A549 (cell line): ENCODE data around the gene SDSL.

Source experiments
- POLR2A ChIP-seq: IDR thresholded peaks from 2 replicates; pipeline ENCODE4 v1.6.1; 2012; ENCODE audit warnings: mild to moderate bottlenecking, low read length
- RAD21 ChIP-seq, 2 experiments: fragments of >200 bp in 1 of 2; sonication (Bioruptor Twin) in 1 of 2; formaldehyde crosslinking in 1 of 2; IDR thresholded peaks in 1 of 2; conservative IDR thresholded peaks in 1 of 2; 2 replicates in 1 of 2; 3 replicates in 1 of 2; pipeline ENCODE4 v1.6.1; 2012 to 2018; ENCODE audit warnings: inconsistent platforms in 1 of 2
- ZFP36 ChIP-seq: fragments of 450-650 bp; IDR thresholded peaks from 2 replicates; pipeline ENCODE4 v1.6.1; 2014; ENCODE audit warnings: borderline replicate concordance; ENCODE audit not compliant: partially characterized antibody
- TF ChIP-seq, protein P1 (sequence below): fragments of >200 bp; sonication (Bioruptor Twin); formaldehyde crosslinking; IDR thresholded peaks from 3 replicates; pipeline ENCODE4 v1.5.1; 2016

- TF ChIP-seq POLR2A (no peak), ZFP36 (no peak), RAD21 (conservative IDR thresholded peaks at IDR 0.05 in 1 of 2, IDR thresholded peaks at IDR 0.05 in 1 of 2) (no peak)
- TF ChIP-seq, protein P1, sequence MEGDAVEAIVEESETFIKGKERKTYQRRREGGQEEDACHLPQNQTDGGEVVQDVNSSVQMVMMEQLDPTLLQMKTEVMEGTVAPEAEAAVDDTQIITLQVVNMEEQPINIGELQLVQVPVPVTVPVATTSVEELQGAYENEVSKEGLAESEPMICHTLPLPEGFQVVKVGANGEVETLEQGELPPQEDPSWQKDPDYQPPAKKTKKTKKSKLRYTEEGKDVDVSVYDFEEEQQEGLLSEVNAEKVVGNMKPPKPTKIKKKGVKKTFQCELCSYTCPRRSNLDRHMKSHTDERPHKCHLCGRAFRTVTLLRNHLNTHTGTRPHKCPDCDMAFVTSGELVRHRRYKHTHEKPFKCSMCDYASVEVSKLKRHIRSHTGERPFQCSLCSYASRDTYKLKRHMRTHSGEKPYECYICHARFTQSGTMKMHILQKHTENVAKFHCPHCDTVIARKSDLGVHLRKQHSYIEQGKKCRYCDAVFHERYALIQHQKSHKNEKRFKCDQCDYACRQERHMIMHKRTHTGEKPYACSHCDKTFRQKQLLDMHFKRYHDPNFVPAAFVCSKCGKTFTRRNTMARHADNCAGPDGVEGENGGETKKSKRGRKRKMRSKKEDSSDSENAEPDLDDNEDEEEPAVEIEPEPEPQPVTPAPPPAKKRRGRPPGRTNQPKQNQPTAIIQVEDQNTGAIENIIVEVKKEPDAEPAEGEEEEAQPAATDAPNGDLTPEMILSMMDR = no peak
Measured at GRCh38 chr12:113399490-113399889, 22.7 kb upstream of the SDSL start.
